Gastroesophageal sphincter (tissue), 2 donors: Measurements from ENCODE around the gene CPED1.

Experiments used
- POLR2A ChIP-seq, 2 donors: fragments of 450-650 bp; IDR thresholded peaks; one replicate each; pipeline ENCODE4 v1.6.1; 2017; ENCODE audit warnings: antibody characterized with exemption in 2 of 2, mild to moderate bottlenecking in 2 of 2, moderate library complexity in 1 of 2
- POLR2AphosphoS5 ChIP-seq: sonication (generic); formaldehyde crosslinking; IDR thresholded peaks from one replicate; pipeline ENCODE4 v1.6.1; 2017; ENCODE audit warnings: antibody characterized with exemption

DNA sequence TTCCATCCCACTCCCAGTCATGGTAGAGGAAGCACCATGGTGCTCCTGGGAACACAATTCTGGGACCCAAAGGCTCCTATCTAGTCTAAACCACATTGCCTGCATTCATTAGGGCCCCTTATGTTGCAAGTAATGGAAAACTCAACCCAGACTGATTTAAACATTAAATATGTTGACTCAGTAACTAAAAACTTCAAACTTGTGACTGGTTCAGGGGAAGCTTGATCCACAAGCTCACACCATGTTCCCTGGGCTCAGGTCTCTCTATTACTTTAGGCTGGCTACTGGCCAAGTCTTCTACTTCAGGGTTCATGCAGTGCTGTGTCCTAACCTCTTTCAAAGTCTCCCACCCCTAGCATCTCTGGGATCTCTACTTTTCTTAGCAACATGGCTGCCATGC is 353.4 kb downstream of the CPED1 start:
- TF ChIP-seq POLR2AphosphoS5 (no peak), POLR2A (IDR thresholded peaks at IDR 0.05) (no peak)
